Embryonic facial prominence (tissue), 1 donor: ENCODE measurements around the gene ISYNA1.

Experiments used
- DNase-seq: peaks from one replicate; pipeline ENCODE4 v3.0.0-alpha.2; 2016; ENCODE audit errors: extremely low spot score

Gene ISYNA1

DNA sequence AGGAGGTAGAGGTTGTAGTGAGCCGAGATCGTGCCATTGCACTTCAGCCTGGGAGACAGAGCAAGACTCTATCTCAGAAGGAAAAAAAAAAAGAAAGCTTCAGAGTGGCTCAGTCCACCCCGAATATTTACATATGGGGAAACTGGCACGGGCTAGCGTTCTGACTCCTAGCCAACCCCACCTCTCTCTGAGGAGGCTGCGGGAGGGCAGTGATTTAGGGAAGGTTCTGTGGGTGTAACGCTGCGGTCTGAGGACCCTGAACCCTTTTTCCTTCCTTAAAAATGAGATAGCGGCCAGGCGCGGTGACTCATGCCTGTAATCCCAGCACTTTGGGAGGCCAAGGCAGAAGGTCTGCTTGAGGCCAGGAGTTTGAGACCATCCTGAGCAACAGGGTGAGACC lies 45.5 kb downstream of the ISYNA1 start:
- DNase-seq = no peak

DNA sequence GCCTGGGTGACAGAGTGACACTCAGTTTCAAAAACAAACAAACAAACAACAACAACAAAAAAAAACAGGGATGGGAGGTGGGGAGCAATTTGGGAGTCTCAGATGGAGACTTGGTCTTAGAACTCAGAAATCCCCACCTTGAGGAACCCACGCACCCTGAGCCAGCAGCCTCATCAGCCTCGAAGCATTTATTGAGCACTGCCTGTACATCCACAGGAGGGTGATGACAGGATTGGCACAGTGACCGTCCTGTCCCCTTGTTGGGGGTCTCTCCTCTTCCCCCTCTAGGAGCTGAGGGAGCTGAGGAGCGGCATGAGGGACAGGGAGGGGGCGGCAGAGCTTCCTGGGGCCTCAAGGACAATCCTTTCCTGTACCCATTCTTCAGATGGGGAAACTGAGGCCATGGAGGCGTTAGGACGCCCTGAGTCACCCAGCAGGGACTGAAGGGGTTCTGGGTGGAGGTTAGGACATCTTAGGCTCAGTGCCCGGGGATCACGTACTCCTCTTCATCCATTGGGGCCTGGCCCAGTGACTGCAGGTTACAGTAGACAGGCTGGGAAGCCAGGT lies 46.3 kb downstream of the ISYNA1 start:
- DNase-seq = no peak

GRCh38 chr19:18390065-18390907 lies 47.6 kb downstream of the ISYNA1 start:
- no peak for DNase-seq

DNA sequence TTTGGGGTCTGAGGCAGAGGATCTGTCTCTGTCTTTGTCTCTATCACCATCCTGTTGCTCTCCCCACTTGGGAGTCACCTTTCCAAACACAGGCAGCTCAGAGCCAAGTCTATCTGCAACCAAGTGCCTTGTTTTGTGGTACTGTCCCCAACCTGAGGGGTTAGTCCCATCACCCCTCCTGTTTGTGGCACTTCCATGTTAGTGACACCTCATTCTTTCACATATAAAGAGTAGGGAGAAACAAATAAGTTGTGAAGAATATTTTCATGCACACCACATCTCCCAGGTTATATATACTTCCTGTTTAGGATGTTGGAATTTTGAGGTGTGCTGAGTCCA lies 48.2 kb downstream of the ISYNA1 start:
- no peak for DNase-seq

DNA sequence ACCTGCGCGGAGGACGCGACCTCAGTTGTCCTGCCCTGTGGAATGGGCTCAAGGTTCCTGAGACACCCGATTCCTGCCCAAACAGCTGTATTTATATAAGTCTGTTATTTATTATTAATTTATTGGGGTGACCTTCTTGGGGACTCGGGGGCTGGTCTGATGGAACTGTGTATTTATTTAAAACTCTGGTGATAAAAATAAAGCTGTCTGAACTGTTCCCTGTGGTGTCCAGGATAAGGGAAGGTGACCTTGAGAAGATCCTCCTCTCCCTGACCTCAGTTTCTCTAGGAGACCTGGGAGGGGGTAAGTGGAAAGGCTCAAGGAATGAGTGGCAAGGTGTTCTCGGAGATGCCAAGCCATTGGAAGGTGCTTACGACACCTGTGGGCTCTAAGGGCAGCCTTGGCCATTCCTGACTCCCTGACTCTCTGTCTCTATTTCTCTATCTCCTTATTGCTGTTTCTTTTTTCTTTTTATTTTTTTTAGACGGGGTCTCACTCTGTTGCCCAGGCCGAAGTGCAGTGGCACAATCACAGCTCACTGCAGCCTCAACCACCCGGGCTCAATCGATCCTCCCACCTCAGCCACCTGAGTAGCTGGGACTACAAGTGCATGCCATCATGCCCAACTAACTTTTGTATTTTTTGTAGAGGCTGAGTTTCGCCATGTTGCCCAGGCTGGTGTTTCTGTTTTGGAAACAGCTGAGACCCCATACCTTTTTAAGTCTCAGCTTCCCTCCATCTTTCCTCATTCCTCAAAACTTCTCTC lies 48.8 kb downstream of the ISYNA1 start:
- no peak for DNase-seq

DNA sequence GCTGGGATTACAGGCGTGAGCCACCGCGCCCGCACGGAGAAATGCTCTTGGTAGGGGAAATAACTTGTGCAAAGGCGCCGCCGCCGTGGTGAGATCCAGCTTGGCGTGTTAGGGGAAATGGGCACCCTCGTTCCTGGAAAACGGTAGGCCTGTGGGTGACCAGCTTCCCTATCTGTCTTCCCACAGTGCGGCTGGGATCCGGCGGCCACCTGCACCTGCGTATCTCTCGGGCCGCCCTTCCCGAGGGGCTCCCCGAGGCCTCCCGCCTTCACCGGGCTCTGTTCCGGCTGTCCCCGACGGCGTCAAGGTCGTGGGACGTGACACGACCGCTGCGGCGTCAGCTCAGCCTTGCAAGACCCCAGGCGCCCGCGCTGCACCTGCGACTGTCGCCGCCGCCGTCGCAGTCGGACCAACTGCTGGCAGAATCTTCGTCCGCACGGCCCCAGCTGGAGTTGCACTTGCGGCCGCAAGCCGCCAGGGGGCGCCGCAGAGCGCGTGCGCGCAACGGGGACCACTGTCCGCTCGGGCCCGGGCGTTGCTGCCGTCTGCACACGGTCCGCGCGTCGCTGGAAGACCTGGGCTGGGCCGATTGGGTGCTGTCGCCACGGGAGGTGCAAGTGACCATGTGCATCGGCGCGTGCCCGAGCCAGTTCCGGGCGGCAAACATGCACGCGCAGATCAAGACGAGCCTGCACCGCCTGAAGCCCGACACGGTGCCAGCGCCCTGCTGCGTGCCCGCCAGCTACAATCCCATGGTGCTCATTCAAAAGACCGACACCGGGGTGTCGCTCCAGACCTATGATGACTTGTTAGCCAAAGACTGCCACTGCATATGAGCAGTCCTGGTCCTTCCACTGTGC lies 49.6 kb downstream of the ISYNA1 start:
- no peak for DNase-seq

DNA sequence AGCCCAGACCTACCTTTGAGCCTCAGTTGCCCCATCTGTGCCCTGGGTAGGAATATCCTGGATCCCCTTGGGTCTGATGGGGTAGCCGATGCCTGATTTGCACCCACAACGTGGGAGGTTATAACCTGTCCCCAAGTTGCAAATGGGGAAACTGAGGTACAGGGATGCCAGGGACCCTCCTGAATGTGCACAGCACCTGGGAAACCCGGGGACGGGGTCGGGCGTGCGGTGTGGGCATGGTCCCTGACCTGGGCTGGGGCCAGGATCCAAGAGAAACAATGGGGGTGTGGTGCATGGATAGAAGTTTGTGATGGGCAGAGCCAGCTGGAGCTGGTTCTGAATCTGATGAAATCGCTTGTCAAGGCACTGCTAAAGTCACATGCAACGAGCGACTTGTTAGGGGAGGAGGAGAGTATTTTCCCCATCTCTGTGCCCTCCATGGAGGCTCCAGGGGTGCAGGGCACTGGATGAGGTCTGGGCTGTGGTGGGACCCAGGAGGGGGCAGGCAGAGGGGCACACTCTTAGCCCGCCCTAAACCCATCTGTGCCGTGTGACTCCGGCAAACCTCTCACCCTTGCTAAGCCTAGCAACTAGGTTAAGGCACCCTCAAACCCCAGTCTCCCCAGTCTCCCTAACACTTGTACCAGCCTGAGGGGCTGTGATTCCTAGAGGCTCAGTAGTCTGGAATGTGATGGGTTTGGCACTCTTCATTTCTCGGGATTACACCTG lies 51.2 kb downstream of the ISYNA1 start:
- no peak for DNase-seq

DNA sequence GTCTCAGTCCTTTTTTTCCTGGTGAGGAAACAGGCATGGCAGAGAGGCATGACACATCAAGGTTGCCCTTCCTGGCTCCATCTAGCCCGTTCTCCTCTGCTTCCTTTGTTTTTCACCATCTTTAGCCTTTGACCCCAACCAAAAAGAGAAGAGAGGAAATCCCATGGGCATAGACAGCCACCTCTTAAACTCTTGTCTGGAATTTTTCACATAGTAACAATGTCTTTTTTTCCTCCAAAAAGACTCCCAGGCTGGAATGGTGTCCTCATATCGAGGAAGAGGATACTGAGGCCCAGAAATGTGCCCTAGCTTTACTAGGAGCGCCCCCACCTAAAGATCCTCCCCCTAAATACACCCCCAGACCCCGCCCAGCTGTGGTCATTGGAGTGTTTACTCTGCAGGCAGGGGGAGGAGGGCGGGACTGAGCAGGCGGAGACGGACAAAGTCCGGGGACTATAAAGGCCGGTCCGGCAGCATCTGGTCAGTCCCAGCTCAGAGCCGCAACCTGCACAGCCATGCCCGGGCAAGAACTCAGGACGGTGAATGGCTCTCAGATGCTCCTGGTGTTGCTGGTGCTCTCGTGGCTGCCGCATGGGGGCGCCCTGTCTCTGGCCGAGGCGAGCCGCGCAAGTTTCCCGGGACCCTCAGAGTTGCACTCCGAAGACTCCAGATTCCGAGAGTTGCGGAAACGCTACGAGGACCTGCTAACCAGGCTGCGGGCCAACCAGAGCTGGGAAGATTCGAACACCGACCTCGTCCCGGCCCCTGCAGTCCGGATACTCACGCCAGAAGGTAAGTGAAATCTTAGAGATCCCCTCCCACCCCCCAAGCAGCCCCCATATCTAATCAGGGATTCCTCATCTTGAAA lies 52.0 kb downstream of the ISYNA1 start, which contains the start of gene GDF15:
Gene GDF15, plus strand, starts transcription at position 484 of the 868 bp plus-strand sequence. Its CDS starts 32 bp downstream, at position 516.
- no peak for DNase-seq

GRCh38 chr19:18385359-18385674 lies 52.6 kb downstream of the ISYNA1 start:
- DNase-seq = no peak

- DNase-seq = no peak
These were observed 53.2 kb downstream of the ISYNA1 start for GRCh38 chr19:18384775-18385174.
